G401 (cell line): ENCODE measurements around the gene FAAH2. TPM values are rescaled to one million over a fixed set of nuclear protein-coding genes. Genes with fewer than 3 reads are reported as not detected.
A peak's percentile ranks its signal among the peaks of the same experiment; 100 is the strongest.
"Not testable (repeated sequence)": the region's sequence is repeated elsewhere in the genome, so short reads cannot be mapped to it uniquely, and the experiment has no call there.

Experiments used
- DNase-seq: peaks from one replicate; pipeline ENCODE4 v3.0.0-alpha.2; 2015; ENCODE audit warnings: low spot score
- in situ Hi-C: cut with HindIII; loops from 2 replicates; pipeline ENCODE4 v1.10.0; 2016; ENCODE audit warnings: low sequenced_read_pairs, mixed read lengths
- total RNA-seq: library from RNA; depleted of rRNA; stranded (reverse); fragments of >200 nt; shearing (Covaris generic); gene quantifications from 2 replicates; pipeline ENCODE4 v1.2.3, GENCODE V29; 2014; rRNA removed

Gene FAAH2
- total RNA-seq = not detected in 2 replicates

GRCh38 chrX:57286507-57287251 lies at the start of gene FAAH2:
Gene FAAH2 (plus strand): TSS chrX:57286706. CDS start chrX:57286826, 120 bp downstream.
- in situ Hi-C loops = no loop called here
- DNase-seq = peak; percentile 78

- in situ Hi-C loops = no loop called here
- DNase-seq = no peak
Measured at GRCh38 chrX:57241967-57242366, 44.5 kb upstream of the FAAH2 start.

GRCh38 chrX:57251965-57252364 lies 34.5 kb upstream of the FAAH2 start:
- DNase-seq = no peak
- in situ Hi-C loops = no loop called here

GRCh38 chrX:57265126-57265525 lies 21.4 kb upstream of the FAAH2 start:
- no peak for DNase-seq
- in situ Hi-C loops = no loop called here

- no peak for DNase-seq
- in situ Hi-C loops = no loop called here
Measured at GRCh38 chrX:57266275-57266674, 20.2 kb upstream of the FAAH2 start.

- DNase-seq = no peak
- in situ Hi-C loops = no loop called here
Measured at GRCh38 chrX:57266871-57267270, 19.6 kb upstream of the FAAH2 start.

GRCh38 chrX:57267308-57267707 lies 19.2 kb upstream of the FAAH2 start:
- in situ Hi-C loops = no loop called here

GRCh38 chrX:57270980-57271379 lies 15.5 kb upstream of the FAAH2 start:
- no peak for DNase-seq
- in situ Hi-C loops = no loop called here

More at GRCh38 chrX:57267308-57267707, 19.2 kb upstream of the FAAH2 start:
- no peak for DNase-seq

GRCh38 chrX:57282568-57282967 lies 3.9 kb upstream of the FAAH2 start:
- DNase-seq = no peak
- in situ Hi-C loops = no loop called here

- DNase-seq = no peak
- in situ Hi-C loops = no loop called here
Measured at GRCh38 chrX:57285001-57285400, 1.5 kb upstream of the FAAH2 start.

- in situ Hi-C loops = no loop called here
- no peak for DNase-seq
Measured at GRCh38 chrX:57289089-57289488, 2.6 kb downstream of the FAAH2 start.

GRCh38 chrX:57294961-57295360 lies 8.5 kb downstream of the FAAH2 start:
- no peak for DNase-seq
- in situ Hi-C loops = no loop called here

GRCh38 chrX:57295679-57296078 lies 9.2 kb downstream of the FAAH2 start:
- in situ Hi-C loops, DNase-seq: not testable (repeated sequence)

- no peak for DNase-seq
- in situ Hi-C loops = no loop called here
Measured at GRCh38 chrX:57313583-57314215, 27.2 kb downstream of the FAAH2 start.

- in situ Hi-C loops = no loop called here
- no peak for DNase-seq
Measured at GRCh38 chrX:57329008-57329407, 42.5 kb downstream of the FAAH2 start.

- DNase-seq, in situ Hi-C loops: not testable (repeated sequence)
Measured at GRCh38 chrX:57335790-57336189, 49.3 kb downstream of the FAAH2 start.

- in situ Hi-C loops = no loop called here
- DNase-seq = no peak
Measured at GRCh38 chrX:57353472-57354132, 67.1 kb downstream of the FAAH2 start.

GRCh38 chrX:57364145-57364544 lies 77.6 kb downstream of the FAAH2 start:
- no peak for DNase-seq
- in situ Hi-C loops = no loop called here

GRCh38 chrX:57366430-57366829 lies 79.9 kb downstream of the FAAH2 start:
- in situ Hi-C loops = no loop called here
- no peak for DNase-seq

GRCh38 chrX:57367649-57368048 lies 81.1 kb downstream of the FAAH2 start:
- DNase-seq = no peak
- in situ Hi-C loops = no loop called here
